K562 (cell line): ENCODE measurements around the gene HEMGN. TPM values are rescaled to one million over a fixed set of nuclear protein-coding genes. Genes with fewer than 3 reads are reported as not detected.

Source experiments
- ATAC-seq: fragments of 200-7000 bp; cut with Tn5 transposase; 3 replicates; pipeline ENCODE4 v1.9.1; 2020; ENCODE audit warnings: moderate library complexity
- BruUV-seq: library from RNA; stranded (reverse); fragments of 400-500 nt; replicated peaks from 2 replicates; lab custom pipeline; 2021; lab: Mats Ljungman, UMichigan
- CTCF ChIA-PET: fragments of 300-600 bp; formaldehyde crosslinking; extraction: SDS; loops from one replicate; lab custom pipeline; 2021; ENCODE audit warnings: low intra/inter-chr PET ratio; lab: Yijun Ruan, JAX
- POLR2A ChIA-PET: fragments of 300-600, 350-650 bp; sonication (Branson Sonifier 250); formaldehyde crosslinking; extraction: SDS; loops from one replicate; lab custom pipeline; 2021; ENCODE audit warnings: antibody characterized with exemption, inconsistent platforms; lab: Yijun Ruan, JAX
- DNase-seq, 4 experiments: peaks; one replicate each; pipeline versions ENCODE4 v3.0.0 to v3.0.0-alpha.2; 2011 to 2018; ENCODE audit warnings: low spot score in 3 of 4, mixed read lengths in 3 of 4; ENCODE audit errors: extremely low read depth in 1 of 4
- FAIRE-seq: peaks from 2 replicates; lab custom pipeline; 2011; peaks lifted over from hg19 to GRCh38; lab: Jason Lieb, UNC
- H2AFZ ChIP-seq: 2 replicates; pipeline ENCODE4 v1.6.0; 2011; ENCODE audit warnings: low read depth, low read length, control low read depth, inconsistent platforms
- H3K27ac ChIP-seq: fragments of 200-600 bp; 3 replicates; pipeline ENCODE4 v1.8.0; 2011; ENCODE audit warnings: low read depth, mild to moderate bottlenecking, control low read depth, inconsistent platforms, low read length, moderate library complexity, mixed read lengths; ENCODE audit errors: extremely low read depth
- H3K27me3 ChIP-seq, 2 experiments: fragments of 300-600 bp in 1 of 2; 2 replicates in 1 of 2; 3 replicates in 1 of 2; pipeline versions ENCODE4 v1.6.0 to v1.8.0; 2011; ENCODE audit warnings: inconsistent platforms in 2 of 2, low read length in 2 of 2, mild to moderate bottlenecking in 1 of 2, mixed read lengths in 1 of 2, moderate library complexity in 1 of 2; ENCODE audit not compliant: control insufficient read depth in 2 of 2, insufficient read depth in 2 of 2
- H3K36me3 ChIP-seq: fragments of 300-600 bp; 3 replicates; pipeline ENCODE4 v1.8.0; 2011; ENCODE audit warnings: mild to moderate bottlenecking, low read length, inconsistent platforms; ENCODE audit not compliant: control insufficient read depth, insufficient read depth
- H3K4me1 ChIP-seq, 2 experiments: fragments of 200-600 bp in 1 of 2; replicated peaks in 1 of 2; 2 replicates in 1 of 2; 3 replicates in 1 of 2; pipeline versions ENCODE4 v1.5.1 to v1.8.0; 2011; ENCODE audit warnings: inconsistent platforms in 2 of 2, low read length in 2 of 2, mild to moderate bottlenecking in 1 of 2, mixed read lengths in 1 of 2, moderate library complexity in 1 of 2; ENCODE audit not compliant: control insufficient read depth in 2 of 2, insufficient read depth in 2 of 2
- H3K4me2 ChIP-seq: 2 replicates; pipeline ENCODE4 v1.6.1; 2011; ENCODE audit warnings: low read length, control low read depth, inconsistent platforms, mixed read lengths; ENCODE audit not compliant: insufficient read depth
- H3K4me3 ChIP-seq: fragments of 200-600 bp; sonication (generic), shearing (Covaris generic); 2 replicates; pipeline ENCODE4 v1.5.1; 2016; ENCODE audit warnings: control low read depth, inconsistent platforms
- H3K79me2 ChIP-seq: fragments of 200-600 bp; 3 replicates; pipeline ENCODE4 v1.8.0; 2011; ENCODE audit warnings: low read length, inconsistent platforms; ENCODE audit not compliant: control insufficient read depth, insufficient read depth
- H3K9ac ChIP-seq, 2 experiments: 2 replicates each; pipeline versions ENCODE4 v1.6.0 to v1.6.1; 2011; ENCODE audit warnings: low read depth in 2 of 2, low read length in 2 of 2, control low read depth in 1 of 2, inconsistent platforms in 1 of 2, mild to moderate bottlenecking in 1 of 2, mixed read lengths in 1 of 2; ENCODE audit not compliant: insufficient read depth in 1 of 2
- H3K9me1 ChIP-seq: one replicate; pipeline ENCODE4 v1.6.0; 2011; ENCODE audit warnings: inconsistent platforms, mild to moderate bottlenecking, low read length, moderate library complexity; ENCODE audit not compliant: control insufficient read depth, insufficient read depth
- H3K9me3 ChIP-seq: replicated peaks from 2 replicates; pipeline ENCODE4 v1.5.1; 2011; ENCODE audit warnings: low read depth, low read length, inconsistent platforms; ENCODE audit not compliant: control insufficient read depth, insufficient read depth
- H4K20me1 ChIP-seq: replicated peaks from 2 replicates; pipeline ENCODE4 v1.6.1; 2011; ENCODE audit warnings: low read length, inconsistent platforms, mixed read lengths; ENCODE audit not compliant: control insufficient read depth, insufficient read depth
- BACH1 ChIP-seq: fragments of 200-800 bp; sonication (Bioruptor generic); IDR thresholded peaks from 2 replicates; pipeline ENCODE4 v1.6.1; 2016; ENCODE audit warnings: missing genetic modification characterization, missing compliant biosample characterization
- COPS2 ChIP-seq: fragments of 450-650 bp; conservative IDR thresholded peaks from 2 replicates; pipeline ENCODE4 v1.6.1; 2016; ENCODE audit warnings: mild to moderate bottlenecking, moderate library complexity
- CREB5 ChIP-seq: fragments of 250-450 bp; sonication (Bioruptor Pico); IDR thresholded peaks from 2 replicates; pipeline ENCODE4 v1.5.0; 2020; ENCODE audit warnings: mild to moderate bottlenecking
- HNRNPUL1 ChIP-seq: fragments of 200-400 bp; formaldehyde crosslinking; IDR thresholded peaks from 2 replicates; pipeline ENCODE4 v1.6.1; 2017; ENCODE audit warnings: low read length
- JUN ChIP-seq, 2 experiments: sonication (generic) in 1 of 2; formaldehyde crosslinking in 1 of 2; IDR thresholded peaks; 2 replicates each; pipeline versions ENCODE4 v1.6.1 to v1.8.0; 2012 to 2022; ENCODE audit warnings: borderline replicate concordance in 2 of 2, mild to moderate bottlenecking in 2 of 2, improper control_type of control experiment in 1 of 2, low read depth in 1 of 2, low read length in 1 of 2, missing genetic modification reagents in 1 of 2
- MAFK ChIP-seq: IDR thresholded peaks from 2 replicates; pipeline ENCODE4 v1.6.1; 2011; ENCODE audit warnings: low read length, improper control_type of control experiment
- MAZ ChIP-seq, 2 experiments: fragments of 450-650 bp in 1 of 2; sonication (generic) in 1 of 2; formaldehyde crosslinking; IDR thresholded peaks in 1 of 2; conservative IDR thresholded peaks in 1 of 2; 2 replicates each; pipeline versions ENCODE4 v1.4.0 to v1.5.0; 2020; ENCODE audit warnings: mild to moderate bottlenecking in 1 of 2, missing genetic modification reagents in 1 of 2
- RCOR1 ChIP-seq, 2 experiments: IDR thresholded peaks; 2 replicates each; pipeline ENCODE4 v1.6.1; 2012; ENCODE audit warnings: low read depth in 2 of 2, low read length in 2 of 2, borderline replicate concordance in 1 of 2, improper control_type of control experiment in 1 of 2
- RHOXF2B ChIP-seq: fragments of 250-450 bp; sonication (Bioruptor Pico); conservative IDR thresholded peaks from 2 replicates; pipeline ENCODE4 v1.5.1; 2021
- SAFB2 ChIP-seq: fragments of 200-400 bp; formaldehyde crosslinking; IDR thresholded peaks from 2 replicates; pipeline ENCODE4 v1.6.1; 2018; ENCODE audit warnings: borderline replicate concordance, low read length, low read depth, moderate library complexity; ENCODE audit not compliant: severe bottlenecking
- SMAD1 ChIP-seq: fragments of 150-350 bp; IDR thresholded peaks from 2 replicates; pipeline ENCODE4 v1.6.1; 2014; ENCODE audit warnings: low read length, low read depth; ENCODE audit not compliant: partially characterized antibody
- TGIF2 ChIP-seq: sonication (generic); formaldehyde crosslinking; IDR thresholded peaks from 2 replicates; pipeline ENCODE4 v1.8.1; 2022; ENCODE audit warnings: mild to moderate bottlenecking, missing genetic modification reagents, moderate library complexity
- YY1 ChIP-seq, 3 experiments: IDR thresholded peaks; 2 replicates each; pipeline ENCODE4 v1.6.1; 2011; ENCODE audit warnings: low read length in 2 of 3, mild to moderate bottlenecking in 2 of 3, moderate library complexity in 2 of 3, borderline replicate concordance in 1 of 3, control low read depth in 1 of 3, low read depth in 1 of 3; ENCODE audit not compliant: insufficient read depth in 3 of 3, insufficient replicate concordance in 2 of 3, control insufficient read depth in 1 of 3, insufficient read length in 1 of 3; ENCODE audit errors: extremely low read depth in 1 of 3
- ZKSCAN8 ChIP-seq: fragments of 200-800 bp; sonication (Bioruptor generic); IDR thresholded peaks from 2 replicates; pipeline ENCODE4 v1.6.1; 2016; ENCODE audit warnings: missing genetic modification characterization, missing compliant biosample characterization
- ZNF354B ChIP-seq: fragments of 250-450 bp; sonication (Bioruptor Pico); IDR thresholded peaks from 2 replicates; pipeline ENCODE4 v1.4.0; 2020
- ZNF384 ChIP-seq: IDR thresholded peaks from 2 replicates; pipeline ENCODE4 v1.6.1; 2012; ENCODE audit warnings: low read depth, low read length, improper control_type of control experiment
- ZNF445 ChIP-seq: fragments of 250-450 bp; sonication (Bioruptor Pico); IDR thresholded peaks from 2 replicates; pipeline ENCODE4 v1.4.0; 2020; ENCODE audit warnings: low read depth, mild to moderate bottlenecking, moderate library complexity
- ZNF79 ChIP-seq: fragments of 250-450 bp; sonication (Bioruptor Pico); IDR thresholded peaks from 2 replicates; pipeline ENCODE4 v1.4.0; 2020; ENCODE audit warnings: low read depth, mild to moderate bottlenecking, moderate library complexity
- ZSCAN29 ChIP-seq: fragments of 450-650 bp; IDR thresholded peaks from 2 replicates; pipeline ENCODE4 v1.6.1; 2017
- in situ Hi-C: fragments of 300-500 bp; cut with MboI; formaldehyde crosslinking; loops from 4 replicates; pipeline ENCODE4 v1.15.0; 2018; ENCODE audit warnings: inconsistent platforms, mixed read lengths
- intact Hi-C: fragments of 100-400 bp; cut with micrococcal nuclease; formaldehyde crosslinking; loops from 2 replicates; pipeline ENCODE4 v1.14.2; 2022
- polyA plus RNA-seq, 8 experiments: library from polyadenylated mRNA; depleted of rRNA in 4 of 8; stranded (reverse) in 5 of 8; unstranded in 3 of 8; fragments of >200 nt; fragmentation: Nextera tagmentation in 2 of 8; fragmentation: Illumina TruSeq in 1 of 8; extraction: Ambion mirVana in 2 of 8; extraction: Trizol in 1 of 8; gene quantifications; 2 replicates each; pipeline versions ENCODE4 v1.2.1 to v1.2.3, GENCODE V29; 2011 to 2014; ENCODE audit warnings: inconsistent platforms in 1 of 8, missing spikeins in 1 of 8
- total RNA-seq, 7 experiments: library from RNA; depleted of rRNA in 6 of 7; stranded (reverse); fragments of >200 nt in 6 of 7; fragmentation: Illumina TruSeq in 2 of 7; extraction: Trizol in 2 of 7; gene quantifications; 2 replicates each; pipeline versions ENCODE4 v1.2.1 to v1.2.3, GENCODE V29; 2011 to 2021; ENCODE audit warnings: low replicate concordance in 1 of 7
- TF ChIP-seq, protein P1 (sequence below): fragments of 250-450 bp; sonication (Bioruptor Pico); IDR thresholded peaks from 2 replicates; pipeline ENCODE4 v1.8.0; 2021; ENCODE audit warnings: moderate library complexity, mild to moderate bottlenecking, inconsistent platforms

HEMGN gene
- total and polyA plus RNA-seq, 9 of the 15 experiments (the other 6 are each of a cell fraction or from before 2014, with no cell fraction given) = 56.3 to 258 (median 137) TPM

DNA sequence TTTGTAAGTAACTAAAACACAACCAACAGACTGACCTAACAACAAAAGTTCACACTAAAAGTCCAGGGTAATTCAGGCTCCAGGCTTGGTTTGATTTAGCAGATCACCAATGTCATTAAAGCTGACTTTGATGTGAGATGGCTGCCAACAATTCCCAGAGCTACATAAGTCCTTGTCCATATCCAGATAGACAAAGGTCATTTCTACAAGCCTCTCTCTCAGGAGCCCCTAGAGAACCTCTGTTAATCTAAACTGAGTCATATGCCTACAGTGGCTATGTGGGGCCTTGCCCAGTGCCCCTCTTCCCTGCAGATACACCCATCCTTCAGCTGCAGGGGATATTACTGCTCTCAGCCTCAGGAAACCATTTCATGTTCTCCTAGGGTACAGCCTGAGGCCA, 26.9 kb upstream of the HEMGN start:
- ATAC-seq (no peak), DNase-seq (no peak), FAIRE-seq (no peak)
- TF ChIP-seq ZNF384 = no peak
- TF ChIP-seq JUN (IDR thresholded peaks at IDR 0.05; ENCODE audit: borderline replicate concordance, low read depth, low read length) = no peak
- TF ChIP-seq JUN (CRISPR knock-in tag; IDR thresholded peaks at IDR 0.05; ENCODE audit: borderline replicate concordance) = no peak
- TF ChIP-seq ZKSCAN8 (CRISPR knock-in tag) = no peak
- TF ChIP-seq COPS2 = no peak
- TF ChIP-seq ZNF79 (CRISPR knock-in tag) = no peak
- TF ChIP-seq RHOXF2B (CRISPR knock-in tag) = no peak
- no peak for TF ChIP-seq CREB5 (CRISPR knock-in tag)
- no peak for TF ChIP-seq ZNF354B (CRISPR knock-in tag)
- TF ChIP-seq MAZ (CRISPR knock-in tag; conservative IDR thresholded peaks at IDR 0.05 in 1 of 2, IDR thresholded peaks at IDR 0.05 in 1 of 2) = no peak
- TF ChIP-seq TGIF2 (CRISPR knock-in tag) = no peak
- no peak for TF ChIP-seq SMAD1
- no peak for TF ChIP-seq ZNF445 (CRISPR knock-in tag)
- no peak for TF ChIP-seq RCOR1 (IDR thresholded peaks at IDR 0.05; ENCODE audit: borderline replicate concordance in 1 of 2, low read depth in 2 of 2, low read length in 2 of 2)
- no peak for TF ChIP-seq BACH1
- TF ChIP-seq MAFK = no peak
- TF ChIP-seq ZSCAN29 = no peak
- TF ChIP-seq YY1 (IDR thresholded peaks at IDR 0.05; ENCODE audit: borderline replicate concordance in 1 of 3, control insufficient read depth in 1 of 3, extremely low read depth in 1 of 3, insufficient read depth in 3 of 3, insufficient read length in 1 of 3, insufficient replicate concordance in 2 of 3, low read depth in 1 of 3, low read length in 2 of 3) = no peak
- TF ChIP-seq SAFB2 = no peak
- TF ChIP-seq, protein P1, sequence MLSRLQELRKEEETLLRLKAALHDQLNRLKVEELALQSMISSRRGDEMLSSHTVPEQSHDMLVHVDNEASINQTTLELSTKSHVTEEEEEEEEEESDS (CRISPR knock-in tag) = no peak
- no peak for TF ChIP-seq HNRNPUL1
- H3K4me1 ChIP-seq = peaks cover 22 to 46% of the 10 kb centered on the region in 2 experiments
- peak overlapping the region; percentile 77 for H2AFZ ChIP-seq
- no peak overlapping the region for H3K4me3 ChIP-seq
- no peaks in the 10 kb centered on the region for H4K20me1 ChIP-seq
- POLR2A ChIA-PET = interaction anchor here (1.3 to 1.7 kb wide), 2 partner anchors 14 to 18 kb away, joined by 3 to 8 read pairs; partner anchors contain the start of gene ANP32B
- BruUV-seq = no TSS peak
- intact Hi-C loops (no loop called here), in situ Hi-C loops (no loop called here)
- H3K79me2 ChIP-seq = peaks cover 20% of the 10 kb centered on the region; the same call in 2 of the 3 replicates
- CTCF ChIA-PET = no interaction called here
- no peak overlapping the region for H3K4me2 ChIP-seq
- no peaks in the 10 kb centered on the region for H3K9me1 ChIP-seq
- no peaks in the 10 kb centered on the region for H3K9me3 ChIP-seq
- H3K36me3 ChIP-seq = no peaks in the 10 kb centered on the region
- no peaks in the 10 kb centered on the region for H3K27me3 ChIP-seq
- no peak overlapping the region for H3K27ac ChIP-seq
- peak overlapping the region; percentile 8 to 25; a peak in 1 of 4 replicates for H3K9ac ChIP-seq
